Measurements from ENCODE around the gene XRCC6. TPM values are rescaled to one million over a fixed set of nuclear protein-coding genes. Genes with fewer than 3 reads are reported as not detected.

XRCC6 gene
- total and polyA plus RNA-seq, 9 of the 15 experiments (the other 6 are each of a cell fraction or from before 2014, with no cell fraction given): 151 to 440 (median 318) TPM

- Histone ChIP-seq H3K27ac (ENCODE audit: extremely low read depth, low read depth, low read length) (no peak overlapping the region), H3K4me2 (ENCODE audit: insufficient read depth, low read length) (no peak overlapping the region)
- in situ Hi-C loops (cut with MboI): no loop called here
Measured at GRCh38 chr22:41690476-41690875, 69.4 kb downstream of the XRCC6 start.

More at GRCh38 chr22:41690476-41690875, 69.4 kb downstream of the XRCC6 start:
- DNase-seq (ENCODE audit: extremely low read depth in 1 of 4, low spot score in 3 of 4) (no peak), ATAC-seq (no peak), FAIRE-seq (no peak)
- Histone ChIP-seq H3K9me1 (ENCODE audit: control insufficient read depth, insufficient read depth, low read length) (no peaks in the 10 kb centered on the region), H3K36me3 (ENCODE audit: control insufficient read depth, insufficient read depth, low read length) (peaks cover 9% of the 10 kb centered on the region; the same call in 2 of the 3 replicates), H3K9me3 (replicated peaks; ENCODE audit: control insufficient read depth, insufficient read depth, low read depth, low read length) (no peaks in the 10 kb centered on the region), H3K4me1 (replicated peaks in 1 of 2; ENCODE audit: control insufficient read depth in 2 of 2, insufficient read depth in 2 of 2, low read length in 2 of 2) (peaks cover 3 to 8% of the 10 kb centered on the region in 2 experiments; a peak in 2 of 5 replicates), H3K79me2 (ENCODE audit: control insufficient read depth, insufficient read depth, low read length) (peaks cover 35% of the 10 kb centered on the region), H2AFZ (ENCODE audit: low read depth, low read length) (no peak overlapping the region), H3K9ac (ENCODE audit: insufficient read depth in 1 of 2, low read depth in 2 of 2, low read length in 2 of 2) (peak overlapping the region in 1 of 2 experiments; percentile 83; a peak in 2 of 4 replicates), H3K4me3 (no peak overlapping the region), H3K27me3 (ENCODE audit: control insufficient read depth in 2 of 2, insufficient read depth in 2 of 2, low read length in 2 of 2) (no peaks in the 10 kb centered on the region), H4K20me1 (replicated peaks; ENCODE audit: control insufficient read depth, insufficient read depth, low read length) (no peaks in the 10 kb centered on the region)
- no TSS peak for BruUV-seq (replicated peaks)
- CTCF ChIA-PET (ENCODE audit: low intra/inter-chr PET ratio): no interaction called here
- POLR2A ChIA-PET: interaction anchor here (1.2 kb wide), 1 partner anchor 16 kb away, joined by 4 read pairs; no protein-coding TSS in a partner anchor
- WGBS (ENCODE audit: insufficient coverage, low coverage, missing lambda C conversion rate): 100% methylated on average over 2 of the region's 3 CpGs
- intact Hi-C loops (cut with micrococcal nuclease): no loop called here
- no peak for TF ChIP-seq ZNF224 (CRISPR knock-in tag; IDR thresholded peaks at IDR 0.05)
- no peak for TF ChIP-seq CAMTA2 (CRISPR knock-in tag; conservative IDR thresholded peaks at IDR 0.05)
- TF ChIP-seq, protein P1, sequence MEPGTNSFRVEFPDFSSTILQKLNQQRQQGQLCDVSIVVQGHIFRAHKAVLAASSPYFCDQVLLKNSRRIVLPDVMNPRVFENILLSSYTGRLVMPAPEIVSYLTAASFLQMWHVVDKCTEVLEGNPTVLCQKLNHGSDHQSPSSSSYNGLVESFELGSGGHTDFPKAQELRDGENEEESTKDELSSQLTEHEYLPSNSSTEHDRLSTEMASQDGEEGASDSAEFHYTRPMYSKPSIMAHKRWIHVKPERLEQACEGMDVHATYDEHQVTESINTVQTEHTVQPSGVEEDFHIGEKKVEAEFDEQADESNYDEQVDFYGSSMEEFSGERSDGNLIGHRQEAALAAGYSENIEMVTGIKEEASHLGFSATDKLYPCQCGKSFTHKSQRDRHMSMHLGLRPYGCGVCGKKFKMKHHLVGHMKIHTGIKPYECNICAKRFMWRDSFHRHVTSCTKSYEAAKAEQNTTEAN (CRISPR knock-in tag; IDR thresholded peaks at IDR 0.05): no peak
- TF ChIP-seq MYNN (IDR thresholded peaks at IDR 0.05): no peak
- TF ChIP-seq MYNN (CRISPR knock-in tag; IDR thresholded peaks at IDR 0.05): no peak
- TF ChIP-seq RB1 (IDR thresholded peaks at IDR 0.05; ENCODE audit: low read depth): no peak
- TF ChIP-seq SRSF7 (optimal IDR thresholded peaks at IDR 0.05; ENCODE audit: low read depth, low read length): no peak
- no peak for TF ChIP-seq TBL1XR1 (IDR thresholded peaks at IDR 0.05; ENCODE audit: low read length in 2 of 2)
- TF ChIP-seq PTTG1 (tag; IDR thresholded peaks at IDR 0.05; ENCODE audit: low read depth): no peak
- no peak for TF ChIP-seq PHB2 (IDR thresholded peaks at IDR 0.05; ENCODE audit: low read depth)

Measured in K562 (cell line).